Measurements from ENCODE around the gene SMIM43. TPM values are rescaled to one million over a fixed set of nuclear protein-coding genes. Genes with fewer than 3 reads are reported as not detected.

Gene SMIM43
- total RNA-seq, 1 experiment from 2014 or later = 1.2 TPM

- no peak overlapping the region for H3K27ac Mint-ChIP-seq
- H3K4ac ChIP-seq (ENCODE audit: low read depth, low read length) = no peak overlapping the region
- H2BK15ac ChIP-seq (ENCODE audit: low read depth, low read length) = no peak overlapping the region
- H3K9me3 Mint-ChIP-seq = no peaks in the 10 kb centered on the region
- peak; percentile 71 for TF ChIP-seq CTCF (conservative IDR thresholded peaks at IDR 0.05)
- H3K14ac ChIP-seq (ENCODE audit: insufficient read depth, low read length) = no peak overlapping the region
- H3T11ph ChIP-seq (ENCODE audit: low read length) = no peak overlapping the region
- H2BK120ac ChIP-seq (ENCODE audit: low read depth, low read length, poor library complexity, severe bottlenecking) = no peak overlapping the region
- no peak overlapping the region for H4K91ac ChIP-seq (ENCODE audit: insufficient read length, low read depth, low read length)
- no peaks in the 10 kb centered on the region for H3K4me1 ChIP-seq (ENCODE audit: insufficient read depth, low read length)
- no peak overlapping the region for H3K23ac ChIP-seq (ENCODE audit: insufficient read length, low read depth, low read length)
- no peaks in the 10 kb centered on the region for H3K36me3 Mint-ChIP-seq (ENCODE audit: insufficient read depth in 1 of 3, low read depth in 3 of 3)
- no peak overlapping the region for H2BK20ac ChIP-seq (ENCODE audit: low read depth, low read length, poor library complexity, severe bottlenecking)
- H2AK5ac ChIP-seq (ENCODE audit: insufficient read length, low read length) = no peak overlapping the region
- no peak overlapping the region for H3K4me3 Mint-ChIP-seq
- H3K27me3 ChIP-seq (ENCODE audit: insufficient read depth, low read length) = no peaks in the 10 kb centered on the region
- H3K23me2 ChIP-seq (ENCODE audit: insufficient read length, low read depth, low read length, poor library complexity, severe bottlenecking) = no peaks in the 10 kb centered on the region
- WGBS (ENCODE audit: extremely low coverage, insufficient read length, low lambda C conversion rate) = no CpG with 5 or more reads among the region's 5 CpGs
- no peak overlapping the region for H3K56ac ChIP-seq (ENCODE audit: insufficient read length, low read depth, low read length)
- no peak for DNase-seq
- no peaks in the 10 kb centered on the region for H4K20me1 ChIP-seq (ENCODE audit: control insufficient read depth, insufficient read depth, insufficient read length)
- H3K9ac ChIP-seq (ENCODE audit: extremely low read depth, insufficient read length, low read length) = no peak overlapping the region
- H3K79me1 ChIP-seq (ENCODE audit: insufficient read depth, low read depth, low read length, poor library complexity, severe bottlenecking) = no peaks in the 10 kb centered on the region
- H3K18ac ChIP-seq (ENCODE audit: insufficient read length, low read depth, low read length) = no peak overlapping the region
- H3K4me1 Mint-ChIP-seq = peaks cover 13 to 17% of the 10 kb centered on the region in 2 experiments
- no peak overlapping the region for H4K5ac ChIP-seq (ENCODE audit: insufficient read length, low read depth, low read length)
- no peaks in the 10 kb centered on the region for H3K9me3 ChIP-seq (ENCODE audit: control insufficient read depth, low read depth, low read length)
- H2BK12ac ChIP-seq (ENCODE audit: insufficient read length, low read depth, low read length) = no peak overlapping the region
- H3K27ac ChIP-seq (ENCODE audit: insufficient read length, low read depth, low read length) = no peak overlapping the region
- no peak overlapping the region for H3K4me2 ChIP-seq (ENCODE audit: insufficient read depth, insufficient read length, low read length)
- H3K27me3 Mint-ChIP-seq (ENCODE audit: low read depth) = peaks cover 14% of the 10 kb centered on the region
- no peaks in the 10 kb centered on the region for H3K79me2 ChIP-seq (ENCODE audit: insufficient read depth, low read length)
- H2AFZ ChIP-seq (ENCODE audit: low read length) = no peak overlapping the region
- H2BK5ac ChIP-seq (ENCODE audit: insufficient read length, low read length) = no peak overlapping the region
- H4K8ac ChIP-seq (replicated peaks; ENCODE audit: insufficient read length, low read depth, low read length) = no peak overlapping the region
Measured at GRCh38 chr4:121736735-121737351, 28.1 kb downstream of the SMIM43 start.

Measured in H9 (cell line).